Gastroesophageal sphincter (tissue), 4 donors: ENCODE data around the gene GMEB2. TPM values are rescaled to one million over a fixed set of nuclear protein-coding genes. Genes with fewer than 3 reads are reported as not detected.

Experiments used
- ATAC-seq: fragments of 150-250 bp; one replicate; pipeline ENCODE4 v1.9.1; 2016; ENCODE audit warnings: mild to moderate bottlenecking, moderate library complexity
- H3K27ac ChIP-seq, 4 donors: fragments of 200-600 bp; sonication (generic) in 3 of 4; 1 replicate in 3 of 4; 2 replicates in 1 of 4; pipeline ENCODE4 v1.5.1; 2016 to 2019
- H3K27me3 ChIP-seq: fragments of 200-600 bp; sonication (generic); one replicate; pipeline ENCODE4 v1.5.1; 2019
- H3K36me3 ChIP-seq, 2 donors: fragments of 200-600 bp; sonication (generic); one replicate each; pipeline ENCODE4 v1.5.1; 2019; ENCODE audit warnings: control low read depth in 1 of 2
- H3K4me1 ChIP-seq, 3 donors: fragments of 200-600 bp; sonication (generic); 1 replicate in 2 of 3; 2 replicates in 1 of 3; pipeline ENCODE4 v1.5.1; 2016 to 2019; ENCODE audit warnings: control low read depth in 2 of 3
- H3K4me3 ChIP-seq, 2 donors: fragments of 200-600 bp; sonication (generic); one replicate each; pipeline ENCODE4 v1.5.1; 2019; ENCODE audit warnings: mild to moderate bottlenecking in 1 of 2, moderate library complexity in 1 of 2
- H3K9me3 ChIP-seq, 3 donors: fragments of 200-600 bp; sonication (generic); one replicate each; pipeline ENCODE4 v1.5.1; 2017 to 2019; ENCODE audit warnings: control low read depth in 2 of 3
- CTCF ChIP-seq, 4 experiments: fragments of 200-600 bp in 2 of 4; fragments of 450-650 bp in 2 of 4; sonication (generic) in 1 of 4; IDR thresholded peaks; one replicate each; pipeline ENCODE4 v1.5.1; 2017 to 2019; ENCODE audit warnings: antibody characterized with exemption in 4 of 4, mild to moderate bottlenecking in 2 of 4, moderate library complexity in 2 of 4
- EP300 ChIP-seq: sonication (generic); formaldehyde crosslinking; IDR thresholded peaks from one replicate; pipeline ENCODE4 v1.6.1; 2017; ENCODE audit warnings: antibody characterized with exemption, mild to moderate bottlenecking
- POLR2A ChIP-seq, 2 donors: fragments of 450-650 bp; IDR thresholded peaks; one replicate each; pipeline ENCODE4 v1.6.1; 2017; ENCODE audit warnings: antibody characterized with exemption in 2 of 2, mild to moderate bottlenecking in 2 of 2, moderate library complexity in 1 of 2
- POLR2AphosphoS5 ChIP-seq: sonication (generic); formaldehyde crosslinking; IDR thresholded peaks from one replicate; pipeline ENCODE4 v1.6.1; 2017; ENCODE audit warnings: antibody characterized with exemption
- WGBS, 2 donors: methylation state at CpG; one replicate each; pipeline ENCODE4 v1.1.5; 2018; ENCODE audit warnings: low coverage in 1 of 2; 5-methylcytosine and 5-hydroxymethylcytosine counted together
- total RNA-seq, 4 donors: library from RNA; depleted of rRNA; stranded (reverse); fragments of >200 nt; gene quantifications; one replicate each; pipeline ENCODE4 v1.1.0, GENCODE V29; 2016

Gene GMEB2
- total RNA-seq, 4 donors from 2014 or later, result 9.8 to 16.1 (median 12.1) TPM

DNA sequence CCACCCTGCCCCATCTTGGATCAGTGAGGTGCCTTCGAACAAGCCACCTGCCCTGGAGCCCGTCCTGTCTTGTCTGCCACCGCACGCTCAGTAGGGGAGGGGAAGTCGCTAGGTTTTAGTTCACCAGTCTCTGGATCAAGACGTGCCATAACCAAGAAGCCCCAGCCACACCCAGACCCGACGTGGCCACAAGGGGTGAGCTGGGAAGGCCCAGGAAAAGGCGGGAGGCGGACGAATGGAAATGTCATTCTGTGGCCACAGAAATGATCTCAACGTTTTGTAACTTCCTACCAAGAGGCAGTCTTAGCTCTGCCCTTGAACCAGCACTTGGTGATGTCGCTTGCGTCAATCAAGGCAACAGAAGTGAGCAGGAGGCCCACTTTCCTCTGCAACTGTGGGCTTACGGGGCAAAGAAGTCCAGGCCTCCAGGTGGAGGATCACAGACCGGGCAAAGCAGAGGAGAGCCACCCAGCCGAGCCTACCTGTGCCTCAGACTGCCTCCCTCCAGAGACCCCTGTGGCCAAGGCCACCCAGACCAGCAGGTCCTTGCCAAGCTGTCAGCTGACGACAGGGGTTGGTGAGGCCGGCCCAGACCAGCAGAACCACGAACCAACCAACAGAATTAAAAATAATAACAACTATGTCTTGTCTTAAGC is 14.5 kb downstream of the GMEB2 start:
- no peak for TF ChIP-seq POLR2AphosphoS5
- no peak for TF ChIP-seq POLR2A (IDR thresholded peaks at IDR 0.05)
- TF ChIP-seq CTCF (IDR thresholded peaks at IDR 0.05), result no peak
- no peaks in the 10 kb centered on the region for H3K27me3 ChIP-seq
- H3K4me3 ChIP-seq, result no peak overlapping the region
- 88% methylated on average over 5 of the region's 20 CpGs; no CpG with 5 or more reads in 1 of the 2 donors for WGBS, 2 donors
- no peaks in the 10 kb centered on the region for H3K9me3 ChIP-seq
- no peak overlapping the region for H3K27ac ChIP-seq
- no peaks in the 10 kb centered on the region for H3K4me1 ChIP-seq
- no peak for ATAC-seq
- peaks cover 0 to 35% of the 10 kb centered on the region in 2 donors for H3K36me3 ChIP-seq

DNA sequence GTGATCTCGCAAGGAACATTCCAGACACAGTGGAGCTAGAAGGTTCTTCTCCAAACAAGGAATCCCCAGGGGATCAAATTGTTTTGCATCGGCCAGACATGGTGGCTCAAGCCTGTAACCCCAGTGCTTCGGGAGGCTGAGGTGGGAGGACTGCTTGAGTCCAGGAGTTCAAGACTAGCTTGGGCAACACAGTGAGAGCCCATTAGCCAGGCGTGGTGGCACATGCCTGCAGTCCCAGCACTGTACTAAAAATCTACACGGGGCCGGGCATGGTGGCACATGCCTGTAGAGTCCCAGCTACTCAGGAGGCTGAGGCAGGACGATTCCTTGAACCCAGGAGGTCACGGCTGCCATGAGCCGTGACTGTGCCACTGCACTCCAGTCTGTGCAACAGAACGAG is 15.3 kb downstream of the GMEB2 start:
- TF ChIP-seq POLR2AphosphoS5, result no peak
- TF ChIP-seq POLR2A (IDR thresholded peaks at IDR 0.05), result no peak
- TF ChIP-seq CTCF (IDR thresholded peaks at IDR 0.05), result no peak
- no peak for TF ChIP-seq EP300
- Histone ChIP-seq H3K4me3 (no peak overlapping the region), H3K36me3 (peaks cover 0 to 27% of the 10 kb centered on the region in 2 donors), H3K27ac (no peak overlapping the region), H3K27me3 (no peaks in the 10 kb centered on the region), H3K9me3 (no peaks in the 10 kb centered on the region), H3K4me1 (no peaks in the 10 kb centered on the region)
- ATAC-seq, result no peak
- WGBS, 2 donors, result 77 to 100% methylated on average over 1 to 5 of the region's 10 CpGs

DNA sequence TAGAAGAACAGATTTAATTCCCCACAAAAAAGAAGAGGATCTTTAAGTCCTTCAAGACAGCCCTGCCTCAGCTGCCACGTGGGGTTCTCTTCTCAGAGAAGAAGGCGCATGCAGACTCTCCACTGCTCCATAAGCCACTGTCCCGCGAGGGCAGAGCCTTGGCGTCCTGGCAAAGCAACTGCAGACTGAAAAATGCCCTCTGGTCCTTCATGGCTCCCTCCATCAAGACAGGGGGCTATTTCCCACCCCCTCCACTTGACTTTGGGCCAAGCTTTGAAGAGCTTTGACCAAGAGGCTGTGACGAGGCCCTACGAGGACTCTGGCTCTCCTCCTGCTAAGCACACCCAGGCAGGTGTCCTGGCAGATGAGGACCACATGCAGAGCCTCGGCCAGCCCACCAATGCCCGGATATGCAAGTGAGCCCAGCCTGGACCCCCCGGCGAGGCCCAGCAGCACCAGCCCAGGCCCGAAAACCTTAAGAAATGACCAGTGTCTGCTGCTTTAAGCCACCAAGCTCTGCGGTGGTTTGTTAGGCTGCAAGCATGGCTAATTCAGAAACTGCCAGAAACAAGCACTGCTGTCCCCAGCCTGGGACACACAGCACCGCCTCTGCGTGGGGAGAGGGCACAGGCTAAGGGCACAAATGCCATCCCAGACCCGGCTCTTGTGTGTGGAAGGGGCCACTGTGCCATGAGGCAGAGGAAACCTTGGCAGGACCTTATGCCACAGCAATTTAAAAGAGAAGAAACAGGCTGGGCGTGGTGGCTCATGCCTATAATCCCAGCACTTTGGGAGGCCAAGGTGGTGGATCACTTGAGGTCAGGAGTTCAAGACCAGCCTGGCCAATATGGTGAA is 16.1 kb downstream of the GMEB2 start:
- no peak for ATAC-seq
- 84% methylated on average over 5 of the region's 17 CpGs; no CpG with 5 or more reads in 1 of the 2 donors for WGBS, 2 donors
- Histone ChIP-seq H3K4me3 (no peak overlapping the region), H3K27ac (no peak overlapping the region), H3K36me3 (peaks cover 0 to 20% of the 10 kb centered on the region in 2 donors), H3K4me1 (no peaks in the 10 kb centered on the region), H3K27me3 (no peaks in the 10 kb centered on the region), H3K9me3 (no peaks in the 10 kb centered on the region)
- TF ChIP-seq POLR2AphosphoS5 (no peak), CTCF (IDR thresholded peaks at IDR 0.05) (no peak), POLR2A (IDR thresholded peaks at IDR 0.05) (no peak), EP300 (no peak)

DNA sequence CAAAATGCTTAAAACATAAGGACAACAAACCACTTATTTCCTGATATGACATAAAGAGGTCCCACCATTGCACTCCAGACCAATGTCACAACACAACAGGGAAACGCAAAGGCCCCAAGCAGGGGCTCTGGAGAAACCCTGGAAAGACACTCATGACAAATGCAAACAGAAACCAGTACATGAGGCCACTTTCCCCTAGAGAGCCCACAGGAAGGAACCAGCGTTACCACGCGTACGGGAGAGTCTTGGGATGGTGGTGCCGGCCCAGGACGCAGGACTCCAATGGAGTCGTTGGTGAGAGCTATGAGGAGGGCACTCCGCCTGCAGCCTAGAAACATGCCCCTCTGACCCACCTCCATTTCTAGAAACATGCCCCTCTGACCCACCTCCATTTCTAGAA is 20.2 kb downstream of the GMEB2 start:
- WGBS, 2 donors, result 82 to 98% methylated on average over 6 to 7 of the region's 9 CpGs
- TF ChIP-seq POLR2AphosphoS5 (no peak), POLR2A (IDR thresholded peaks at IDR 0.05) (no peak), EP300 (no peak), CTCF (IDR thresholded peaks at IDR 0.05) (no peak)
- ATAC-seq, result no peak

More for the DNA sequence above, 20.2 kb downstream of the GMEB2 start:
- Histone ChIP-seq H3K36me3 (peaks cover 0 to 31% of the 10 kb centered on the region in 2 donors), H3K27me3 (no peaks in the 10 kb centered on the region), H3K27ac (no peak overlapping the region), H3K4me3 (no peak overlapping the region), H3K4me1 (no peaks in the 10 kb centered on the region), H3K9me3 (no peaks in the 10 kb centered on the region)
